Hepatocyte (in vitro differentiated cells): ENCODE measurements around the gene PHACTR1. TPM values are rescaled to one million over a fixed set of nuclear protein-coding genes. Genes with fewer than 3 reads are reported as not detected.

ENCODE experiments used
- DNase-seq: peaks from one replicate; pipeline ENCODE4 v3.0.0-alpha.2; 2016; ENCODE audit warnings: low spot score
- H2AFZ ChIP-seq: fragments of 200-600 bp; sonication (generic); 2 replicates; pipeline ENCODE4 v1.6.0; 2016; ENCODE audit warnings: antibody characterized with exemption, mild to moderate bottlenecking
- H3K27ac ChIP-seq: fragments of 200-600 bp; sonication (generic); 2 replicates; pipeline ENCODE4 v1.5.1; 2016; ENCODE audit warnings: mild to moderate bottlenecking
- H3K27me3 ChIP-seq: fragments of 200-600 bp; sonication (generic); 2 replicates; pipeline ENCODE4 v1.6.1; 2016
- H3K36me3 ChIP-seq: fragments of 200-600 bp; sonication (generic); replicated peaks from 2 replicates; pipeline ENCODE4 v1.5.1; 2016; ENCODE audit warnings: low read depth; ENCODE audit not compliant: insufficient read depth
- H3K4me1 ChIP-seq: fragments of 200-600 bp; sonication (generic); 2 replicates; pipeline ENCODE4 v1.5.1; 2016; ENCODE audit warnings: mild to moderate bottlenecking, moderate library complexity; ENCODE audit not compliant: insufficient read depth
- H3K4me2 ChIP-seq: fragments of 200-600 bp; sonication (generic); 2 replicates; pipeline ENCODE4 v1.6.0; 2016
- H3K4me3 ChIP-seq: fragments of 200-600 bp; sonication (generic); 2 replicates; pipeline ENCODE4 v1.5.1; 2016; ENCODE audit warnings: mild to moderate bottlenecking
- H3K79me2 ChIP-seq: fragments of 200-600 bp; sonication (generic); 2 replicates; pipeline ENCODE4 v1.6.0; 2017; ENCODE audit warnings: mild to moderate bottlenecking
- H3K9me2 ChIP-seq: fragments of 200-600 bp; sonication (generic); replicated peaks from 2 replicates; pipeline ENCODE4 v1.6.0; 2017; ENCODE audit warnings: mild to moderate bottlenecking; ENCODE audit not compliant: insufficient read depth
- H3K9me3 ChIP-seq: fragments of 200-600 bp; sonication (generic); 2 replicates; pipeline ENCODE4 v1.5.1; 2016; ENCODE audit warnings: low read depth, mild to moderate bottlenecking
- H4K20me1 ChIP-seq: fragments of 200-600 bp; sonication (generic); 2 replicates; pipeline ENCODE4 v1.6.0; 2016; ENCODE audit warnings: mild to moderate bottlenecking; ENCODE audit not compliant: insufficient read depth, poor library complexity, severe bottlenecking
- CTCF ChIP-seq: fragments of 200-600 bp; sonication (generic); IDR thresholded peaks from 2 replicates; pipeline ENCODE4 v1.5.1; 2016; ENCODE audit warnings: antibody characterized with exemption, mild to moderate bottlenecking; ENCODE audit not compliant: poor library complexity
- EZH2 ChIP-seq: fragments of 200-600 bp; sonication (generic); IDR thresholded peaks from 2 replicates; pipeline ENCODE4 v1.6.1; 2016; ENCODE audit warnings: antibody characterized with exemption, mild to moderate bottlenecking, borderline replicate concordance
- EZH2phosphoT487 ChIP-seq: fragments of 200-600 bp; sonication (generic); IDR thresholded peaks from one replicate; pipeline ENCODE4 v1.6.1; 2018; ENCODE audit warnings: antibody characterized with exemption, mild to moderate bottlenecking, low read depth, moderate library complexity; ENCODE audit not compliant: unreplicated experiment, severe bottlenecking
- WGBS: methylation state at CpG from one replicate; pipeline ENCODE4 v1.1.6; 2016; ENCODE audit warnings: low lambda C conversion rate; ENCODE audit errors: missing lambda C conversion rate; 5-methylcytosine and 5-hydroxymethylcytosine counted together
- polyA plus RNA-seq: library from polyadenylated mRNA; unstranded; fragments of >200 nt; fragmentation: Nextera tagmentation; extraction: Ambion mirVana; gene quantifications from 2 replicates; pipeline ENCODE4 v1.2.1, GENCODE V29; 2016
- total RNA-seq: library from RNA; depleted of rRNA; stranded (reverse); fragments of >200 nt; gene quantifications from 2 replicates; pipeline ENCODE4 v1.2.3, GENCODE V29; 2014

The PHACTR1 gene
- total and polyA plus RNA-seq, 2 experiments from 2014 or later = 3.0 to 4.3 TPM

DNA sequence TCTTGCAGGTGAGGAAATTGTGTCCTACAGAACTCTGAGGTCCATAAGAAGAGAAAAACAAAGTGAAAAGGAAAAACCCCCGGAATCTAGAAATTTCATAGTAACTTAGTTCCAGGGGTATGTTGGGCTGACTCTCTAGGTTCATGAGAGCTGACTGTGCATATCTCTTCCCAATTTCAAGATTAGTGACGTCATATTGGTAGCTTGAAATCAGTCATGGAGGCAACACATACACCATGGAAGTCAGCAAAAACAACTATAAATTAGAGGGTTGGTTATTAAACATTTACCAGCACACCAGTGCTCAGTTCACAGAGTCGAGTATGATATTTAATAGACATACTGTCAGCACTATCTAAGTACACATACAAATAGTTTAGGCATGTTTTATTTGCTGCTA is 49.8 kb downstream of the PHACTR1 start:
- Histone ChIP-seq H2AFZ (no peak overlapping the region), H3K4me2 (no peak overlapping the region), H3K9me3 (no peaks in the 10 kb centered on the region), H3K4me1 (no peaks in the 10 kb centered on the region), H3K9me2 (no peaks in the 10 kb centered on the region), H3K36me3 (no peaks in the 10 kb centered on the region), H3K4me3 (no peak overlapping the region), H3K27ac (no peak overlapping the region), H4K20me1 (no peaks in the 10 kb centered on the region), H3K79me2 (no peaks in the 10 kb centered on the region), H3K27me3 (peaks cover 5% of the 10 kb centered on the region)
- TF ChIP-seq CTCF = no peak
- no peak for DNase-seq
- WGBS = 85% methylated on average over 3 of the region's 3 CpGs

GRCh38 chr6:12767016-12767415 is 50.4 kb downstream of the PHACTR1 start:
- no peak for TF ChIP-seq CTCF
- no peak for TF ChIP-seq EZH2phosphoT487
- no peak for TF ChIP-seq EZH2
- 91% methylated on average over 3 of the region's 3 CpGs for WGBS
- no peaks in the 10 kb centered on the region for H3K9me2 ChIP-seq
- no peaks in the 10 kb centered on the region for H4K20me1 ChIP-seq
- no peak for DNase-seq
- H2AFZ ChIP-seq = no peak overlapping the region
- H3K27ac ChIP-seq = no peak overlapping the region
- H3K36me3 ChIP-seq = no peaks in the 10 kb centered on the region
- no peak overlapping the region for H3K4me3 ChIP-seq
- no peak overlapping the region for H3K4me2 ChIP-seq
- H3K27me3 ChIP-seq = peaks cover 5% of the 10 kb centered on the region
- H3K79me2 ChIP-seq = no peaks in the 10 kb centered on the region
- H3K9me3 ChIP-seq = no peaks in the 10 kb centered on the region
- H3K4me1 ChIP-seq = no peaks in the 10 kb centered on the region

DNA sequence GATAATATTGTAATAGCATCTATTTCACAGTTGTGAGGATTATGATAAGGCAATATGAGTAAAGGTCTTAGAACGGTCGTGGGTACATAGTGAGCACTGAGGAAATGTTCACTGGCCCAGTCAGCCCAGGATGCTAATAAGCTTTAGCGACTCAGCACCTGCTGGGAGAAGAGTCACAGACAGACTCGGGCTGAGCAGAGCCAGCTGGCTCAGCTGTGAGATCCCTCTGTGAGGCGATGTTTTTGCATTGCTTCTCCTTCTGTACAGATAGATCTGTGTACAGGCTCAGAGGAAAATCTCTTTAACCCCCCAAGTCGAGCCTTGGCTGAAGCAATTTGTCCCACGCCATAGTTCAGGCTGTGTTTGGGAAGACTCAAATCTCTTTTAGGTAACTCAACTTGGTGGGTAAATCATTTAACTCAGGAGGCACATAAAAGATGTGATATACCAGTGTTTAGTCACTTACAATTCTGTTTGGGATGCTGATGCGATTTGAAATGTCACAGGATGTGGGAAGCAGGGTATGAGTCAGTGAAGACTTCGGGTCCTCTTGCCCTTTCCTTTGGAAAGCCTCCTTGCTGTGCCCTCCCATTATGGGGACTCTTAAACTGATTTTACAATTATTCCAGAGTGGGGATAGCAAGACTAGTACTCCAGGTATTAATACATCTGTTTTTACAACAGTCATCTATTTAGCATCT is 53.1 kb downstream of the PHACTR1 start:
- Histone ChIP-seq H3K27ac (no peak overlapping the region), H3K4me3 (no peak overlapping the region), H4K20me1 (no peaks in the 10 kb centered on the region), H3K9me2 (no peaks in the 10 kb centered on the region), H2AFZ (no peak overlapping the region), H3K27me3 (no peaks in the 10 kb centered on the region), H3K79me2 (no peaks in the 10 kb centered on the region), H3K4me2 (no peak overlapping the region), H3K9me3 (no peaks in the 10 kb centered on the region), H3K36me3 (no peaks in the 10 kb centered on the region), H3K4me1 (no peaks in the 10 kb centered on the region)
- no peak for TF ChIP-seq CTCF
- no peak for TF ChIP-seq EZH2phosphoT487
- no peak for TF ChIP-seq EZH2
- WGBS = 74% methylated on average over 9 of the region's 9 CpGs
- DNase-seq = no peak
